Thyroid gland (tissue), 4 donors: ENCODE results near the gene ATXN1. TPM values are rescaled to one million over a fixed set of nuclear protein-coding genes. Genes with fewer than 3 reads are reported as not detected.

Experiments used
- DNase-seq, 2 donors: peaks; one replicate each; pipeline ENCODE4 v3.0.0-alpha.2; 2019
- H3K27ac ChIP-seq, 3 donors: fragments of 200-600 bp; sonication (generic); 1 replicate in 2 of 3; 2 replicates in 1 of 3; pipeline ENCODE4 v1.5.1; 2016 to 2019; ENCODE audit warnings: mild to moderate bottlenecking in 1 of 3, moderate library complexity in 1 of 3
- H3K27me3 ChIP-seq: fragments of 200-600 bp; sonication (generic); one replicate; pipeline ENCODE4 v1.5.1; 2019
- H3K36me3 ChIP-seq, 2 donors: fragments of 200-600 bp; sonication (generic); one replicate each; pipeline ENCODE4 v1.5.1; 2016 to 2019
- H3K4me1 ChIP-seq, 2 donors: fragments of 200-600 bp; sonication (generic); one replicate each; pipeline ENCODE4 v1.5.1; 2017 to 2019
- H3K4me3 ChIP-seq, 3 donors: fragments of 200-600 bp; sonication (generic); replicated peaks in 1 of 3; 1 replicate in 2 of 3; 2 replicates in 1 of 3; pipeline ENCODE4 v1.5.1; 2016; ENCODE audit warnings: mild to moderate bottlenecking in 1 of 3
- H3K9me3 ChIP-seq: fragments of 200-600 bp; sonication (generic); one replicate; pipeline ENCODE4 v1.5.1; 2017
- POLR2A ChIP-seq, 2 donors: fragments of 450-650 bp; IDR thresholded peaks; one replicate each; pipeline ENCODE4 v1.6.1; 2017; ENCODE audit warnings: antibody characterized with exemption in 2 of 2, mild to moderate bottlenecking in 2 of 2, moderate library complexity in 1 of 2
- WGBS, 2 donors: methylation state at CpG; one replicate each; pipeline ENCODE4 v1.1.5; 2017; 5-methylcytosine and 5-hydroxymethylcytosine counted together
- intact Hi-C: fragments of 100-400 bp; cut with DNase I; formaldehyde crosslinking; loops from one replicate; pipeline ENCODE4 v1.15.1; 2023
- total RNA-seq, 4 donors: library from RNA; depleted of rRNA; stranded (reverse); fragments of >200 nt; gene quantifications; one replicate each; pipeline ENCODE4 v1.2.3, GENCODE V29; 2016
- TF ChIP-seq, protein P1 (sequence below), 6 experiments: fragments of 200-600 bp in 3 of 6; fragments of 450-650 bp in 3 of 6; sonication (generic) in 3 of 6; IDR thresholded peaks; one replicate each; pipeline ENCODE4 v1.5.1; 2016 to 2019; ENCODE audit warnings: antibody characterized with exemption in 6 of 6, mild to moderate bottlenecking in 2 of 6, inconsistent platforms in 1 of 6, moderate library complexity in 1 of 6

The ATXN1 gene
- total RNA-seq, 4 donors from 2014 or later: 62.1 to 88.1 (median 83.0) TPM

DNA sequence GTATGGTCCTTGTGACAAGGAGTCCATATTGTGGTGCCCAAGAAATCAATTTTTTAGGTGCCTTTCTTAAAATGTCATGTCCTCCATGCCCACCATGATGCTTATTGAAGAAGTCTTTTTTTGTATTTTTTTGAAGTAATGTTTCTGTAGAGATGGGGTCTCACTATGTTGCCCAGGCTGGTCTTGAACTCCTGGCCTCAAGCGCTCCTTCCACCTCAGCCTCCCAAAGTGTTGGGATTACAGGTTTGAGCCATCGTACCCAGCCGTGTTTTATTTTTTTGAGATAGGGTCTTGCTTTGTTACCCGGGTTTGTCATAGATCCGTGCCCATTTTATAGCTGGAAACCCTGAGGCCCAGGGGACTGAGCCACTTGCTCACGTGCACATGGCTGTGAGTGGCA lies 238.3 kb downstream of the ATXN1 start:
- Histone ChIP-seq H3K9me3 (no peaks in the 10 kb centered on the region), H3K4me1 (no peaks in the 10 kb centered on the region), H3K27me3 (no peaks in the 10 kb centered on the region), H3K27ac (no peak overlapping the region), H3K4me3 (no peak overlapping the region), H3K36me3 (peaks cover 4 to 8% of the 10 kb centered on the region in 2 donors)
- intact Hi-C loops: no loop called here
- no peak for DNase-seq
- TF ChIP-seq POLR2A (IDR thresholded peaks at IDR 0.05): no peak
- TF ChIP-seq, protein P1, sequence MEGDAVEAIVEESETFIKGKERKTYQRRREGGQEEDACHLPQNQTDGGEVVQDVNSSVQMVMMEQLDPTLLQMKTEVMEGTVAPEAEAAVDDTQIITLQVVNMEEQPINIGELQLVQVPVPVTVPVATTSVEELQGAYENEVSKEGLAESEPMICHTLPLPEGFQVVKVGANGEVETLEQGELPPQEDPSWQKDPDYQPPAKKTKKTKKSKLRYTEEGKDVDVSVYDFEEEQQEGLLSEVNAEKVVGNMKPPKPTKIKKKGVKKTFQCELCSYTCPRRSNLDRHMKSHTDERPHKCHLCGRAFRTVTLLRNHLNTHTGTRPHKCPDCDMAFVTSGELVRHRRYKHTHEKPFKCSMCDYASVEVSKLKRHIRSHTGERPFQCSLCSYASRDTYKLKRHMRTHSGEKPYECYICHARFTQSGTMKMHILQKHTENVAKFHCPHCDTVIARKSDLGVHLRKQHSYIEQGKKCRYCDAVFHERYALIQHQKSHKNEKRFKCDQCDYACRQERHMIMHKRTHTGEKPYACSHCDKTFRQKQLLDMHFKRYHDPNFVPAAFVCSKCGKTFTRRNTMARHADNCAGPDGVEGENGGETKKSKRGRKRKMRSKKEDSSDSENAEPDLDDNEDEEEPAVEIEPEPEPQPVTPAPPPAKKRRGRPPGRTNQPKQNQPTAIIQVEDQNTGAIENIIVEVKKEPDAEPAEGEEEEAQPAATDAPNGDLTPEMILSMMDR (IDR thresholded peaks at IDR 0.05): no peak
- 98 to 99% methylated on average over 6 of the region's 6 CpGs for WGBS, 2 donors

DNA sequence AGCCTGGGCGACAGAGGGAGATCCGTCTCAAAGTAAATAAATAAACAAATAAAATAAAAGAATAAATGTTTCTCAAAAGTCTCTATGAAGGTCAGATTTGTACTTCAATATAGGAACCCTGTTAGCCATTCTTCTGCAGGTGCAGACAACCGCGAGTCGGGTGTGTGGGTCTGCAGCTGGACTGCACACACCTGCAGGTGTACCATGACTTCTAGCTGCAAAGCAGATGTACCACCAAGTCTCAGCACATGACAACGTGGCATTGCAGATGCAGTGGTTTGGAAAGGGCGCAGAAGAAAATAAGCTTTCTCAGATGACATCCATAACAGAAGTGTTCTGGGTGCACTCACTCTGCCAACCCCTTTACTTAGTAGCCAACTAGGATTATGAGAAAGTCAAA lies 239.7 kb downstream of the ATXN1 start:
- Histone ChIP-seq H3K36me3 (peaks cover 4 to 8% of the 10 kb centered on the region in 2 donors), H3K27me3 (no peaks in the 10 kb centered on the region), H3K27ac (no peak overlapping the region), H3K9me3 (no peaks in the 10 kb centered on the region), H3K4me3 (no peak overlapping the region), H3K4me1 (no peaks in the 10 kb centered on the region)
- WGBS, 2 donors: 95 to 98% methylated on average over 7 of the region's 7 CpGs
- TF ChIP-seq, protein P1 (IDR thresholded peaks at IDR 0.05): no peak
- no peak for TF ChIP-seq POLR2A (IDR thresholded peaks at IDR 0.05)
- intact Hi-C loops: no loop called here
- no peak for DNase-seq

DNA sequence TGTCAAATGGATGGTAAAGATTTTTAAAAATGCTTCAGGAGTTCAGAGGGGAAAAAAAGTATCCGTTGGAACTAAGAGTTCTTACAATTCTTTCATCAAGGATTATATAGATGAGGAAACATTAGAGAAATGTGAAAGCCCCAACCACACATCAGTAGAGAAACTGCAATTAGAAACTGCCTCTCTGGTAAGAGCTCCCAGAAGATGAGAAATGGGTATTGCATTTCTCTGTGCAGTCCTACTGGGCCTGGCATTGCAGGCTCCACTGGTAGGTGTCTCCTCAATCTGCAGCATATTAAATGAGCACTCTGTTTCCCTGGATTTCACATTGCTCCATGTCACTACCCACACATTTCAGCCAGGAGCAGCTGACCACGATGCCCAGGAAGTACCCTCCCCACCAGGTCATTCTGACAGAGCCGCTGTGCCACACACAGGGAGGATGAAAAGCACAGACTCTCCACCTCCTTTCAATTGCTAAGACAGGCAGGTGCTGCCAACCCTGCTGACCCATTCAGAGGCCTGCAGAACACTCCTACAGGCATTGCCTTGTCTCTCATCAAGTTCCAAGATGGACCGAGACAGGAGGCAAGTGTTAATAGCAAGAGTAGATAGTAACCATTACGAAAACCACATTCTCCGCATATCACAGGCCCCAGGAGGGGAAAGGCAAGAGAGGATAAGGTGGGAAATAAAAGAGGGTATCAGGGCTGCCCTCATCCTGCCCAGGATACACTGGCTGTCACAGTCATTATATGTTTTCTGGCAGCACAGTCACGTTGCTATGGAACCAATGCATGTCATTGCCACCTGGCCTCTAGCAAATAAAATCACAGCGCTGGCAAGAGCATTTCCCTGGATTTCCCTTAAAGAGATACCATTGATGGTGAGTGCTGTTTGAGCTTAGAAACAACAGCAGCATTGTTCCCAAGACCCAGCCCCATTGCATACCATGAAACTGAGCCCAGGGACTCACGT lies 241.7 kb downstream of the ATXN1 start:
- Histone ChIP-seq H3K27ac (no peak overlapping the region), H3K36me3 (peaks cover 4 to 8% of the 10 kb centered on the region in 2 donors), H3K9me3 (no peaks in the 10 kb centered on the region), H3K4me1 (no peaks in the 10 kb centered on the region), H3K4me3 (no peak overlapping the region), H3K27me3 (no peaks in the 10 kb centered on the region)
- WGBS, 2 donors: 85% methylated on average over 9 of the region's 9 CpGs
- no peak for DNase-seq
- intact Hi-C loops: no loop called here
- no peak for TF ChIP-seq POLR2A (IDR thresholded peaks at IDR 0.05)

DNA sequence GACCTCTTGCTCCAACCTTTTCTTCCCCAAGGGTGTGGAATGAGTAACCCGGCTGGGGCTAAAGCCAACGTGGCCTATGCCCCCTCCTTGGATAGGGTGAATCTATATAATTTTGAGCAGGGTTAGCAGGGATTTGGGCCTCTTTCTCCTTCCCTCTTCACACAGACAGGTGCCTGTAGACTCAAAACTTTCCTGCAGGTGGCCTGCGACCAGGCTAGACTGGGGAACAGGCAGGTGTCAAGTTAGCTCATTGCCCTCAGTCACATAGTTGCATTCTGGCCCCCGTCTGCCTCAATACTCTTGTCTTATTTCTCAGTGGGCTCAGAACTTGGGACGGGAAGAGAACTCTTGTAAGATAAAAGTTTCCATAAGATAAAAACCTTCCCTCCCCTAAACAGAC lies 243.0 kb downstream of the ATXN1 start:
- Histone ChIP-seq H3K4me3 (no peak overlapping the region), H3K27me3 (no peaks in the 10 kb centered on the region), H3K36me3 (peaks cover 4 to 8% of the 10 kb centered on the region in 2 donors), H3K9me3 (no peaks in the 10 kb centered on the region), H3K27ac (no peak overlapping the region), H3K4me1 (peaks cover 0 to 7% of the 10 kb centered on the region in 2 donors)
- no peak for TF ChIP-seq POLR2A (IDR thresholded peaks at IDR 0.05)
- TF ChIP-seq, protein P1 (IDR thresholded peaks at IDR 0.05): no peak
- 86 to 88% methylated on average over 5 of the region's 5 CpGs for WGBS, 2 donors
- no peak for DNase-seq
- intact Hi-C loops: no loop called here

DNA sequence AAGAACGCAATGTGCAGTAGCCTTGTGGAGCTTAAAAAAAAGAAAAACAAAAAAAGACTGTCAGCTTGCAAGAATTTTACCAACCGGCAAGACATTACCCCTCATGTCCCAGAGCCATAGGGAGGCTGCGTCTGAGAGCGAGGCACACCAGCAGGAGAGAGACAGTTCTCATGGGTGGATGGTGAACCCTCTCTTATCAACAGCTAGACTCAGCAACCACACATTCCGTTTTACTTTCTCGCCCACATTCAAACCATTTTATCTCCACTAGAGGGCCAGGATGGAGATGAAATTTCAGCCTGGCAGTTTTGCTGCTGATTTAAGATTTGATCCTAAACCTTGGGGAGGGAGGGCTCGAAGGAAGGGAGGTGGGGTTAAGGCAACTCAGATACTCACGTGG lies 247.0 kb downstream of the ATXN1 start:
- intact Hi-C loops: loop anchor here (5.0 kb wide), 1 partner anchor 243 kb away; no protein-coding TSS in a partner anchor
- 34 to 40% methylated on average over 8 of the region's 8 CpGs for WGBS, 2 donors
- no peak overlapping the region for H3K27ac ChIP-seq

More for the DNA sequence above, 247.0 kb downstream of the ATXN1 start:
- Histone ChIP-seq H3K36me3 (no peaks in the 10 kb centered on the region), H3K4me1 (peaks cover 20 to 39% of the 10 kb centered on the region in 2 donors), H3K27me3 (no peaks in the 10 kb centered on the region), H3K4me3 (no peak overlapping the region), H3K9me3 (no peaks in the 10 kb centered on the region)
- no peak for DNase-seq
- no peak for TF ChIP-seq POLR2A (IDR thresholded peaks at IDR 0.05)
- TF ChIP-seq, protein P1 (IDR thresholded peaks at IDR 0.05): peak in 4 of 6 experiments; percentile 39 to 49 (median 46)
